ENCODE results near the gene NFYC. TPM values are rescaled to one million over a fixed set of nuclear protein-coding genes. Genes with fewer than 3 reads are reported as not detected.

The NFYC gene
- total and polyA plus RNA-seq, 2 of the 8 experiments (the other 6 are each of a cell fraction or from before 2014, with no cell fraction given): 54.1 to 124 TPM

DNA sequence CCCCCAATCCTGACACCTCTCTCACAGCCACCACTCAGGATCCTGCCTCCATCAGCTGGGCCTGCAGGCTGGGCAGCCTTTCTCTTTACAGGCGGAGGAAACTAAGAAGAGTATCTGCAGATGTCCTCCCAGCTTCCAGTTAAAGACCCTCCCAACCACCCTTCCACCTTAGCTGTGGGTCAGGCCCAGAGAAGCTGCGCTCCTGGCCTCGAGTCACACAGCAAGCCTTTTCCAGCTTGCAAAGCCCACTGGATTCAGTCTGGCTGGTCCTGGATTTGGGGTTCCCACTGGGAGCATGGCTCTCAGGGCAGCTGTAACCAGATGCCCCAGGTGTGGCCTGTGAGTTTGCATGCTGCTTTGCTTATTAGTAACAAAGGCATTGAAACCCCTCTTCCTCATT lies 111.9 kb downstream of the NFYC start (continued):
- TF ChIP-seq RBBP5 (IDR thresholded peaks at IDR 0.05; ENCODE audit: borderline replicate concordance, low read depth, low read length): no peak
- no peak for TF ChIP-seq NANOG (IDR thresholded peaks at IDR 0.05; ENCODE audit: insufficient read depth, low read depth, low read length, poor library complexity, severe bottlenecking)
- no peak for TF ChIP-seq TAF7 (optimal IDR thresholded peaks at IDR 0.05; ENCODE audit: borderline replicate concordance, low read depth, low read length)
- TF ChIP-seq, protein P1, sequence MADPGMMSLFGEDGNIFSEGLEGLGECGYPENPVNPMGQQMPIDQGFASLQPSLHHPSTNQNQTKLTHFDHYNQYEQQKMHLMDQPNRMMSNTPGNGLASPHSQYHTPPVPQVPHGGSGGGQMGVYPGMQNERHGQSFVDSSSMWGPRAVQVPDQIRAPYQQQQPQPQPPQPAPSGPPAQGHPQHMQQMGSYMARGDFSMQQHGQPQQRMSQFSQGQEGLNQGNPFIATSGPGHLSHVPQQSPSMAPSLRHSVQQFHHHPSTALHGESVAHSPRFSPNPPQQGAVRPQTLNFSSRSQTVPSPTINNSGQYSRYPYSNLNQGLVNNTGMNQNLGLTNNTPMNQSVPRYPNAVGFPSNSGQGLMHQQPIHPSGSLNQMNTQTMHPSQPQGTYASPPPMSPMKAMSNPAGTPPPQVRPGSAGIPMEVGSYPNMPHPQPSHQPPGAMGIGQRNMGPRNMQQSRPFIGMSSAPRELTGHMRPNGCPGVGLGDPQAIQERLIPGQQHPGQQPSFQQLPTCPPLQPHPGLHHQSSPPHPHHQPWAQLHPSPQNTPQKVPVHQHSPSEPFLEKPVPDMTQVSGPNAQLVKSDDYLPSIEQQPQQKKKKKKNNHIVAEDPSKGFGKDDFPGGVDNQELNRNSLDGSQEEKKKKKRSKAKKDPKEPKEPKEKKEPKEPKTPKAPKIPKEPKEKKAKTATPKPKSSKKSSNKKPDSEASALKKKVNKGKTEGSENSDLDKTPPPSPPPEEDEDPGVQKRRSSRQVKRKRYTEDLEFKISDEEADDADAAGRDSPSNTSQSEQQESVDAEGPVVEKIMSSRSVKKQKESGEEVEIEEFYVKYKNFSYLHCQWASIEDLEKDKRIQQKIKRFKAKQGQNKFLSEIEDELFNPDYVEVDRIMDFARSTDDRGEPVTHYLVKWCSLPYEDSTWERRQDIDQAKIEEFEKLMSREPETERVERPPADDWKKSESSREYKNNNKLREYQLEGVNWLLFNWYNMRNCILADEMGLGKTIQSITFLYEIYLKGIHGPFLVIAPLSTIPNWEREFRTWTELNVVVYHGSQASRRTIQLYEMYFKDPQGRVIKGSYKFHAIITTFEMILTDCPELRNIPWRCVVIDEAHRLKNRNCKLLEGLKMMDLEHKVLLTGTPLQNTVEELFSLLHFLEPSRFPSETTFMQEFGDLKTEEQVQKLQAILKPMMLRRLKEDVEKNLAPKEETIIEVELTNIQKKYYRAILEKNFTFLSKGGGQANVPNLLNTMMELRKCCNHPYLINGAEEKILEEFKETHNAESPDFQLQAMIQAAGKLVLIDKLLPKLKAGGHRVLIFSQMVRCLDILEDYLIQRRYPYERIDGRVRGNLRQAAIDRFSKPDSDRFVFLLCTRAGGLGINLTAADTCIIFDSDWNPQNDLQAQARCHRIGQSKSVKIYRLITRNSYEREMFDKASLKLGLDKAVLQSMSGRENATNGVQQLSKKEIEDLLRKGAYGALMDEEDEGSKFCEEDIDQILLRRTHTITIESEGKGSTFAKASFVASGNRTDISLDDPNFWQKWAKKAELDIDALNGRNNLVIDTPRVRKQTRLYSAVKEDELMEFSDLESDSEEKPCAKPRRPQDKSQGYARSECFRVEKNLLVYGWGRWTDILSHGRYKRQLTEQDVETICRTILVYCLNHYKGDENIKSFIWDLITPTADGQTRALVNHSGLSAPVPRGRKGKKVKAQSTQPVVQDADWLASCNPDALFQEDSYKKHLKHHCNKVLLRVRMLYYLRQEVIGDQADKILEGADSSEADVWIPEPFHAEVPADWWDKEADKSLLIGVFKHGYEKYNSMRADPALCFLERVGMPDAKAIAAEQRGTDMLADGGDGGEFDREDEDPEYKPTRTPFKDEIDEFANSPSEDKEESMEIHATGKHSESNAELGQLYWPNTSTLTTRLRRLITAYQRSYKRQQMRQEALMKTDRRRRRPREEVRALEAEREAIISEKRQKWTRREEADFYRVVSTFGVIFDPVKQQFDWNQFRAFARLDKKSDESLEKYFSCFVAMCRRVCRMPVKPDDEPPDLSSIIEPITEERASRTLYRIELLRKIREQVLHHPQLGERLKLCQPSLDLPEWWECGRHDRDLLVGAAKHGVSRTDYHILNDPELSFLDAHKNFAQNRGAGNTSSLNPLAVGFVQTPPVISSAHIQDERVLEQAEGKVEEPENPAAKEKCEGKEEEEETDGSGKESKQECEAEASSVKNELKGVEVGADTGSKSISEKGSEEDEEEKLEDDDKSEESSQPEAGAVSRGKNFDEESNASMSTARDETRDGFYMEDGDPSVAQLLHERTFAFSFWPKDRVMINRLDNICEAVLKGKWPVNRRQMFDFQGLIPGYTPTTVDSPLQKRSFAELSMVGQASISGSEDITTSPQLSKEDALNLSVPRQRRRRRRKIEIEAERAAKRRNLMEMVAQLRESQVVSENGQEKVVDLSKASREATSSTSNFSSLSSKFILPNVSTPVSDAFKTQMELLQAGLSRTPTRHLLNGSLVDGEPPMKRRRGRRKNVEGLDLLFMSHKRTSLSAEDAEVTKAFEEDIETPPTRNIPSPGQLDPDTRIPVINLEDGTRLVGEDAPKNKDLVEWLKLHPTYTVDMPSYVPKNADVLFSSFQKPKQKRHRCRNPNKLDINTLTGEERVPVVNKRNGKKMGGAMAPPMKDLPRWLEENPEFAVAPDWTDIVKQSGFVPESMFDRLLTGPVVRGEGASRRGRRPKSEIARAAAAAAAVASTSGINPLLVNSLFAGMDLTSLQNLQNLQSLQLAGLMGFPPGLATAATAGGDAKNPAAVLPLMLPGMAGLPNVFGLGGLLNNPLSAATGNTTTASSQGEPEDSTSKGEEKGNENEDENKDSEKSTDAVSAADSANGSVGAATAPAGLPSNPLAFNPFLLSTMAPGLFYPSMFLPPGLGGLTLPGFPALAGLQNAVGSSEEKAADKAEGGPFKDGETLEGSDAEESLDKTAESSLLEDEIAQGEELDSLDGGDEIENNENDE (IDR thresholded peaks at IDR 0.05; ENCODE audit: insufficient replicate concordance, low read length): no peak
- no peak for TF ChIP-seq GABPA (IDR thresholded peaks at IDR 0.05; ENCODE audit: borderline replicate concordance, insufficient read depth, low read length)
- TF ChIP-seq, protein P2, sequence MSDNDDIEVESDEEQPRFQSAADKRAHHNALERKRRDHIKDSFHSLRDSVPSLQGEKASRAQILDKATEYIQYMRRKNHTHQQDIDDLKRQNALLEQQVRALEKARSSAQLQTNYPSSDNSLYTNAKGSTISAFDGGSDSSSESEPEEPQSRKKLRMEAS (IDR thresholded peaks at IDR 0.05): peak; percentile 62; the same call in 1 of the 2 replicates
- no peak for TF ChIP-seq TEAD4 (IDR thresholded peaks at IDR 0.05; ENCODE audit: low read depth, low read length)
- TF ChIP-seq SIX5 (IDR thresholded peaks at IDR 0.05; ENCODE audit: low read depth, low read length): no peak
- TF ChIP-seq RFX5 (IDR thresholded peaks at IDR 0.05; ENCODE audit: borderline replicate concordance, low read depth, low read length): no peak
- no peak for TF ChIP-seq NRF1 (IDR thresholded peaks at IDR 0.05; ENCODE audit: low read depth, low read length)
- no peak for TF ChIP-seq SAP30 (IDR thresholded peaks at IDR 0.05; ENCODE audit: insufficient read depth, insufficient replicate concordance, low read length)
